HG02759 (cell line): ENCODE measurements around the gene GPC2.

ENCODE experiments used
- ATAC-seq: cut with Tn5 transposase; IDR thresholded peaks from one replicate; pipeline ENCODE4 v1.9.1; 2021; ENCODE audit warnings: mild to moderate bottlenecking, moderate library complexity; ENCODE audit not compliant: unreplicated experiment

GPC2 gene

GRCh38 chr7:100126239-100126930 lies 50.8 kb downstream of the GPC2 start:
- ATAC-seq, result no peak

GRCh38 chr7:100124301-100125230 lies 52.6 kb downstream of the GPC2 start:
- ATAC-seq, result no peak

- no peak for ATAC-seq
These were observed 54.6 kb downstream of the GPC2 start for GRCh38 chr7:100122568-100122967.

GRCh38 chr7:100122067-100122466 lies 55.1 kb downstream of the GPC2 start:
- ATAC-seq, result no peak

- no peak for ATAC-seq
These were observed 56.5 kb downstream of the GPC2 start for GRCh38 chr7:100120733-100121036.

GRCh38 chr7:100119970-100120732 lies 57.0 kb downstream of the GPC2 start:
- ATAC-seq, result peak; percentile 31
